NCI-H82 (cell line): Measurements from ENCODE around the gene HTRA1.

ENCODE experiments used
- DNase-seq: peaks from one replicate; lab custom pipeline; 2025; lab: John Stamatoyannopoulos, UW

The HTRA1 gene

GRCh38 chr10:122495406-122496340 is 34.3 kb downstream of the HTRA1 start:
- DNase-seq: no peak

- no peak for DNase-seq
Observed at GRCh38 chr10:122497241-122497640, 35.9 kb downstream of the HTRA1 start.

- no peak for DNase-seq
Observed at GRCh38 chr10:122498521-122498920, 37.2 kb downstream of the HTRA1 start.

GRCh38 chr10:122499012-122499411 is 37.7 kb downstream of the HTRA1 start:
- DNase-seq: no peak

GRCh38 chr10:122499491-122499941 is 38.2 kb downstream of the HTRA1 start:
- DNase-seq: no peak

- DNase-seq: no peak
Observed at GRCh38 chr10:122500194-122500593, 38.8 kb downstream of the HTRA1 start.

- no peak for DNase-seq
Observed at GRCh38 chr10:122500726-122501125, 39.4 kb downstream of the HTRA1 start.

GRCh38 chr10:122503012-122503411 is 41.7 kb downstream of the HTRA1 start:
- DNase-seq: no peak

- DNase-seq: no peak
Observed at GRCh38 chr10:122503886-122504609, 42.7 kb downstream of the HTRA1 start.

GRCh38 chr10:122504610-122504950 is 43.2 kb downstream of the HTRA1 start:
- no peak for DNase-seq

- DNase-seq: no peak
Observed at GRCh38 chr10:122505011-122505410, 43.7 kb downstream of the HTRA1 start.

GRCh38 chr10:122505885-122506645 is 44.7 kb downstream of the HTRA1 start:
- DNase-seq: no peak

GRCh38 chr10:122507616-122508015 is 46.3 kb downstream of the HTRA1 start:
- DNase-seq: no peak

- peak; percentile 86 for DNase-seq
Observed at GRCh38 chr10:122508021-122508420, 46.7 kb downstream of the HTRA1 start.

GRCh38 chr10:122509323-122509722 is 48.0 kb downstream of the HTRA1 start:
- no peak for DNase-seq

GRCh38 chr10:122510326-122510725 is 49.0 kb downstream of the HTRA1 start:
- no peak for DNase-seq

GRCh38 chr10:122510736-122511135 is 49.4 kb downstream of the HTRA1 start:
- DNase-seq: no peak

- no peak for DNase-seq
Observed at GRCh38 chr10:122513053-122513452, 51.7 kb downstream of the HTRA1 start.

GRCh38 chr10:122514045-122514840 is 52.9 kb downstream of the HTRA1 start:
- no peak for DNase-seq

GRCh38 chr10:122515022-122515424 is 53.7 kb downstream of the HTRA1 start:
- no peak for DNase-seq

- no peak for DNase-seq
Observed at GRCh38 chr10:122515588-122516231, 54.4 kb downstream of the HTRA1 start.
